K562 (cell line): ENCODE measurements around the gene ZFP30. TPM values are rescaled to one million over a fixed set of nuclear protein-coding genes. Genes with fewer than 3 reads are reported as not detected.

ENCODE experiments used
- ADNP ChIP-seq: fragments of 200-800 bp; sonication (Bioruptor generic); IDR thresholded peaks from 2 replicates; pipeline ENCODE4 v1.6.1; 2016; ENCODE audit warnings: missing genetic modification characterization, missing compliant biosample characterization
- ARID4B ChIP-seq: sonication (generic); formaldehyde crosslinking; IDR thresholded peaks from 2 replicates; pipeline ENCODE4 v1.8.0; 2022; ENCODE audit warnings: mild to moderate bottlenecking, missing genetic modification reagents
- CAMTA2 ChIP-seq: fragments of 250-450 bp; sonication (Bioruptor Pico); conservative IDR thresholded peaks from 2 replicates; pipeline ENCODE4 v1.5.1; 2022
- DNMT1 ChIP-seq: fragments of 450-650 bp; IDR thresholded peaks from 2 replicates; pipeline ENCODE4 v1.6.1; 2016; ENCODE audit warnings: antibody characterized with exemption, mild to moderate bottlenecking
- GATAD2B ChIP-seq: fragments of 450-650 bp; IDR thresholded peaks from 2 replicates; pipeline ENCODE4 v1.6.1; 2017; ENCODE audit warnings: mild to moderate bottlenecking, borderline replicate concordance
- HBP1 ChIP-seq: fragments of 450-650 bp; formaldehyde crosslinking; IDR thresholded peaks from 2 replicates; pipeline ENCODE4 v1.4.0; 2022; ENCODE audit warnings: missing genetic modification characterization
- IRF9 ChIP-seq: fragments of 450-650 bp; IDR thresholded peaks from 2 replicates; pipeline ENCODE4 v1.6.1; 2016; ENCODE audit warnings: missing biosample characterization, missing genetic modification characterization
- ZBTB5 ChIP-seq: fragments of 450-650 bp; IDR thresholded peaks from 2 replicates; pipeline ENCODE4 v1.6.1; 2017; ENCODE audit warnings: antibody characterized with exemption
- ZNF347 ChIP-seq: fragments of 450-650 bp; formaldehyde crosslinking; IDR thresholded peaks from 2 replicates; pipeline ENCODE4 v1.4.0; 2020; ENCODE audit warnings: low read depth, mild to moderate bottlenecking, moderate library complexity
- ZNF644 ChIP-seq: fragments of 200-800 bp; sonication (Bioruptor generic); IDR thresholded peaks from 2 replicates; pipeline ENCODE4 v1.6.1; 2016; ENCODE audit warnings: low read depth, missing genetic modification characterization, missing compliant biosample characterization
- polyA plus RNA-seq, 8 experiments: library from polyadenylated mRNA; depleted of rRNA in 4 of 8; stranded (reverse) in 5 of 8; unstranded in 3 of 8; fragments of >200 nt; fragmentation: Nextera tagmentation in 2 of 8; fragmentation: Illumina TruSeq in 1 of 8; extraction: Ambion mirVana in 2 of 8; extraction: Trizol in 1 of 8; gene quantifications; 2 replicates each; pipeline versions ENCODE4 v1.2.1 to v1.2.3, GENCODE V29; 2011 to 2014; ENCODE audit warnings: inconsistent platforms in 1 of 8, missing spikeins in 1 of 8
- total RNA-seq, 7 experiments: library from RNA; depleted of rRNA in 6 of 7; stranded (reverse); fragments of >200 nt in 6 of 7; fragmentation: Illumina TruSeq in 2 of 7; extraction: Trizol in 2 of 7; gene quantifications; 2 replicates each; pipeline versions ENCODE4 v1.2.1 to v1.2.3, GENCODE V29; 2011 to 2021; ENCODE audit warnings: low replicate concordance in 1 of 7
- TF ChIP-seq, protein P1 (sequence below), 2 experiments: fragments of 150-350 bp in 1 of 2; IDR thresholded peaks; 2 replicates each; pipeline ENCODE4 v1.6.1; 2012 to 2016; ENCODE audit warnings: low read depth in 2 of 2, low read length in 2 of 2, mild to moderate bottlenecking in 1 of 2, moderate library complexity in 1 of 2
- TF ChIP-seq, protein P2 (sequence below), 3 experiments: fragments of 200-800 bp in 1 of 3; sonication (Bioruptor generic) in 1 of 3; sonication (generic) in 1 of 3; formaldehyde crosslinking in 1 of 3; IDR thresholded peaks; 2 replicates each; pipeline versions ENCODE4 v1.6.1 to v1.8.0; 2016 to 2022; ENCODE audit warnings: mild to moderate bottlenecking in 2 of 3, missing compliant biosample characterization in 2 of 3, missing genetic modification characterization in 2 of 3, missing genetic modification reagents in 1 of 3

ZFP30 gene
- total and polyA plus RNA-seq, 9 of the 15 experiments (the other 6 are each of a cell fraction or from before 2014, with no cell fraction given), result 1.1 to 11.3 (median 4.9) TPM

GRCh38 chr19:37594304-37594981, 60.8 kb downstream of the ZFP30 start, which contains the start of the genes ZNF540 and ZNF571 (continued):
- TF ChIP-seq HBP1 (CRISPR knock-in tag), result no peak
- TF ChIP-seq ZNF644 (tag), result no peak
- TF ChIP-seq DNMT1, result no peak
- TF ChIP-seq, protein P1, sequence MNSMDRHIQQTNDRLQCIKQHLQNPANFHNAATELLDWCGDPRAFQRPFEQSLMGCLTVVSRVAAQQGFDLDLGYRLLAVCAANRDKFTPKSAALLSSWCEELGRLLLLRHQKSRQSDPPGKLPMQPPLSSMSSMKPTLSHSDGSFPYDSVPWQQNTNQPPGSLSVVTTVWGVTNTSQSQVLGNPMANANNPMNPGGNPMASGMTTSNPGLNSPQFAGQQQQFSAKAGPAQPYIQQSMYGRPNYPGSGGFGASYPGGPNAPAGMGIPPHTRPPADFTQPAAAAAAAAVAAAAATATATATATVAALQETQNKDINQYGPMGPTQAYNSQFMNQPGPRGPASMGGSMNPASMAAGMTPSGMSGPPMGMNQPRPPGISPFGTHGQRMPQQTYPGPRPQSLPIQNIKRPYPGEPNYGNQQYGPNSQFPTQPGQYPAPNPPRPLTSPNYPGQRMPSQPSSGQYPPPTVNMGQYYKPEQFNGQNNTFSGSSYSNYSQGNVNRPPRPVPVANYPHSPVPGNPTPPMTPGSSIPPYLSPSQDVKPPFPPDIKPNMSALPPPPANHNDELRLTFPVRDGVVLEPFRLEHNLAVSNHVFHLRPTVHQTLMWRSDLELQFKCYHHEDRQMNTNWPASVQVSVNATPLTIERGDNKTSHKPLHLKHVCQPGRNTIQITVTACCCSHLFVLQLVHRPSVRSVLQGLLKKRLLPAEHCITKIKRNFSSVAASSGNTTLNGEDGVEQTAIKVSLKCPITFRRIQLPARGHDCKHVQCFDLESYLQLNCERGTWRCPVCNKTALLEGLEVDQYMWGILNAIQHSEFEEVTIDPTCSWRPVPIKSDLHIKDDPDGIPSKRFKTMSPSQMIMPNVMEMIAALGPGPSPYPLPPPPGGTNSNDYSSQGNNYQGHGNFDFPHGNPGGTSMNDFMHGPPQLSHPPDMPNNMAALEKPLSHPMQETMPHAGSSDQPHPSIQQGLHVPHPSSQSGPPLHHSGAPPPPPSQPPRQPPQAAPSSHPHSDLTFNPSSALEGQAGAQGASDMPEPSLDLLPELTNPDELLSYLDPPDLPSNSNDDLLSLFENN (IDR thresholded peaks at IDR 0.05; ENCODE audit: low read depth in 2 of 2, low read length in 2 of 2), result no peak
- TF ChIP-seq GATAD2B, result no peak
- TF ChIP-seq, protein P2, sequence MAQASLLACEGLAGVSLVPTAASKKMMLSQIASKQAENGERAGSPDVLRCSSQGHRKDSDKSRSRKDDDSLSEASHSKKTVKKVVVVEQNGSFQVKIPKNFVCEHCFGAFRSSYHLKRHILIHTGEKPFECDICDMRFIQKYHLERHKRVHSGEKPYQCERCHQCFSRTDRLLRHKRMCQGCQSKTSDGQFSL (CRISPR knock-in tag; IDR thresholded peaks at IDR 0.05), result no peak
- TF ChIP-seq, protein P2 (tag; IDR thresholded peaks at IDR 0.05), result no peak
- TF ChIP-seq CAMTA2 (CRISPR knock-in tag), result no peak
- TF ChIP-seq ZBTB5, result no peak
- no peak for TF ChIP-seq ARID4B (CRISPR knock-in tag)
- no peak for TF ChIP-seq ADNP
- no peak for TF ChIP-seq ZNF347 (CRISPR knock-in tag)
- TF ChIP-seq IRF9 (tag), result peak; percentile 27; the same call in 1 of the 2 replicates
